HG03342 (cell line): ENCODE results near the gene AKAP7.
"Not testable (repeated sequence)": the region's sequence is repeated elsewhere in the genome, so short reads cannot be mapped to it uniquely, and the experiment has no call there.

Source experiments
- ATAC-seq: cut with Tn5 transposase; IDR thresholded peaks from one replicate; pipeline ENCODE4 v1.9.1; 2021; ENCODE audit warnings: mild to moderate bottlenecking, moderate library complexity; ENCODE audit not compliant: unreplicated experiment

AKAP7 gene

GRCh38 chr6:131288214-131288613 lies 152.9 kb downstream of the AKAP7 start:
- ATAC-seq: no peak

DNA sequence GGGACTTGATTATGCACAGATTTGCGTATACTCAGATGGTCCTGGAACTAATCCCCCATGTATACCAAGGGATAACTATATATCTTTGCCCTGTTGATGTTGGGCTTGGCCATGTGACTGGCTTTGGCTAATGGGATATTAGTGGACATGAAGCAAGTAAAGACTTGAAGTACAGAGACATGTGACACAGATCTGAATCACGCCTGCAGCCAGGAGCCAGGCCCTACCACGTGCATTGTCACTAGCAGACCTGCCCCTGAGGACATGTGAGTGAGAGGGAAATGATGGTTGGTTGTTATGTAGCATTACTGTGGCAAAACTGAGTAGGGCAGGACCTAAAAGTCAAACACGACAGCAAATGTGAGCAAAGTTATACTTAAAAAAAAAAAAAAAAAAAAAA lies 155.7 kb downstream of the AKAP7 start:
- ATAC-seq: no peak

- ATAC-seq: no peak
Observed at GRCh38 chr6:131292145-131292938, 157.1 kb downstream of the AKAP7 start.

DNA sequence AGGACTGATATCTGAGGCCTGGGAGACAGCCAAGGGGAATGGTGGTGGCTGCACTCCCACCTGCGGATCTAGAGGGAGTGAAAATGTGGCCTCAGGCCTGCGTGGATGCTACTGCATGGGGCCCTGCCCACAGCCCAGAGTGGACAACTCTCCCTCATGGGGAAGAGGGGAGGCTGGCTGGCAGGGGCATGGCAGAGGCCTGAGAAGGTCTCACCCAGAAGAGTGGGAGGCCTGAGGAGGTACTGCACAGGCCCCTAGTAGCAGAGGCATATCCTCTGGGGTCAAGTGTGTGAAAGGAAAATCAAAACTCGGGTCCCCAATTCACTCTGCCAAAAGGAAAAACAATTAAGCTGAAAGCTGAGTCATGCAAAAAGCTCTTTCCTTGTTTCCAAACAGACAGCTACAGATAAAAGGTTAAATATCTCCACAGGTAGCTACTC lies 158.2 kb downstream of the AKAP7 start:
- ATAC-seq: no peak

- no peak for ATAC-seq
Observed at GRCh38 chr6:131295081-131295480, 159.8 kb downstream of the AKAP7 start.

DNA sequence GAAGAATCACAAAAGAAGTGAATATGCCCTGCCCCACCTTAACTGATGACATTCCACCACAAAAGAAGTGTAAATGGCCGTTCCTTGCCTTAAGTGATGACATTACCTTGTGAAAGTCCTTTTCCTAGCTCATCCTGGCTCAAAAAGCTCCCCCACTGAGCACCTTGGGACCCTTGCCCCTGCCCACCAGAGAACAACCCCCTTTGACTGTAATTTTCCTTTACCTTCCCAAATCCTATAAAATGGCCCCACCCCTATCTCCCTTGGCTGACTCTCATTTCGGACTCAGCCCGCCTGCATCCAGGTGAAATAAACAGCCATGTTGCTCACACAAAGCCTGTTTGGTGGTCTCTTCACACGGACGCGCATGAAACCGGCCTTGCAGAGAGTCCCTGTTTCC lies 165.6 kb downstream of the AKAP7 start:
- ATAC-seq: not testable (repeated sequence)

- no peak for ATAC-seq
Observed at GRCh38 chr6:131303338-131303930, 168.2 kb downstream of the AKAP7 start.

- no peak for ATAC-seq
Observed at GRCh38 chr6:131305037-131305850, 170.0 kb downstream of the AKAP7 start.

DNA sequence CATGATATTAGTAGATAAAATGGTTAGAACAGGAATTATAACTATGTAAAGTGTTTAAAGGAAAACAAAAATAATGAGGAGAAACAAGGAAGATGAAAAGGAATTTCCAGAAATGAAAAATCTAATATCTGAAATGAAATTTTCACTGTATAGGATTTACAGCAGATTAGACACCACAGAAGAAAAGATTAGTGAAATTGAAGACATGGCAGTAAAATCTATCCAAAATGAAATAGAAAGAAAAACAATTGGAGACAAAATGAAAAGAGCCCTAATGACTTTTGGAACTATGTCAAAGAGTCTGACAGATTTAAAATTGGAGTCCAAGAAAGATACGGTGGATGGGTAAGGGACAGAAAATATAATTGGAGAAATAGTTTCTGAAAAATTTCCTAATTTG lies 174.2 kb downstream of the AKAP7 start:
- no peak for ATAC-seq

DNA sequence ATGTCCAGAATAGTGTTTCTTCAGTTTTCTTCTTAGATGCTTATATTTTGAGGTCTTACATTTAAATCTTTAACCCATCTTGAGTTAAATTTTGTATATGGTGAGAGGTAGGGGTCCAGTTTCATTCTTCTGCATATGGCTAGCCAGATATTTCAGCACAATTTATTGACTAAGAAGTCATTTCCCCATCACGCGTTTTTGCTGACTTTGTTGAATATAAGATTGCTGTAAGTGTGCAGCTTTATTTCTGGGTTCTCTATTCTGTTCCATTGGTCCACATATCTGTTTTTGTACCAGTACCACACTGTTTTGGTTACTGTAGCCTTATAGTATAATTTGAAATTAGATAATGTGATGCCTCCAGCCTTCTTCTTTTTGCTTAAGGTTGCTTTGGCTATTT lies 179.6 kb downstream of the AKAP7 start:
- no peak for ATAC-seq

- ATAC-seq: no peak
Observed at GRCh38 chr6:131316654-131317053, 181.4 kb downstream of the AKAP7 start.

GRCh38 chr6:131317516-131317915 lies 182.2 kb downstream of the AKAP7 start:
- ATAC-seq: no peak

GRCh38 chr6:131321589-131321988 lies 186.3 kb downstream of the AKAP7 start:
- ATAC-seq: no peak

GRCh38 chr6:131322125-131322524 lies 186.9 kb downstream of the AKAP7 start:
- ATAC-seq: no peak

GRCh38 chr6:131325669-131326068 lies 190.4 kb downstream of the AKAP7 start:
- not testable (repeated sequence) for ATAC-seq

GRCh38 chr6:131328727-131329126 lies 193.5 kb downstream of the AKAP7 start:
- ATAC-seq: not testable (repeated sequence)

DNA sequence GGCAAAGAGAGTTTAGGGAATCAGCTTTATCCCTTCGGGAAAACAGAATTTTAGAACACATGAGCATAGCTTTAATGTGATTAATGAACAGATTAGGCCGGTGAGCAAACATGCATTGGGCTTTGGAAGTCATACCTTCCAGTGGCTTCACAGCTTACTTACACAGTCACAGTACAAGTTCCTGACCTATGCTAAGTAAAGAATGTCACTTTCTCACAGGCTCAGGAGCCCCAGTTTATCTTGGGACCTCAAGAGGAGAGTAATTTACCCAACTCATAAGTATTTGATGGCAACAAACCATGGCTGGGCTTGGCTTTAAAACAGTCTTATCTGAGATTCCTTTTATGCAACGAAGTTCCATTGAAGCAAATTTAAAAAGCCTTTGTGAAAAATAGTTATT lies 195.9 kb downstream of the AKAP7 start:
- ATAC-seq: no peak

DNA sequence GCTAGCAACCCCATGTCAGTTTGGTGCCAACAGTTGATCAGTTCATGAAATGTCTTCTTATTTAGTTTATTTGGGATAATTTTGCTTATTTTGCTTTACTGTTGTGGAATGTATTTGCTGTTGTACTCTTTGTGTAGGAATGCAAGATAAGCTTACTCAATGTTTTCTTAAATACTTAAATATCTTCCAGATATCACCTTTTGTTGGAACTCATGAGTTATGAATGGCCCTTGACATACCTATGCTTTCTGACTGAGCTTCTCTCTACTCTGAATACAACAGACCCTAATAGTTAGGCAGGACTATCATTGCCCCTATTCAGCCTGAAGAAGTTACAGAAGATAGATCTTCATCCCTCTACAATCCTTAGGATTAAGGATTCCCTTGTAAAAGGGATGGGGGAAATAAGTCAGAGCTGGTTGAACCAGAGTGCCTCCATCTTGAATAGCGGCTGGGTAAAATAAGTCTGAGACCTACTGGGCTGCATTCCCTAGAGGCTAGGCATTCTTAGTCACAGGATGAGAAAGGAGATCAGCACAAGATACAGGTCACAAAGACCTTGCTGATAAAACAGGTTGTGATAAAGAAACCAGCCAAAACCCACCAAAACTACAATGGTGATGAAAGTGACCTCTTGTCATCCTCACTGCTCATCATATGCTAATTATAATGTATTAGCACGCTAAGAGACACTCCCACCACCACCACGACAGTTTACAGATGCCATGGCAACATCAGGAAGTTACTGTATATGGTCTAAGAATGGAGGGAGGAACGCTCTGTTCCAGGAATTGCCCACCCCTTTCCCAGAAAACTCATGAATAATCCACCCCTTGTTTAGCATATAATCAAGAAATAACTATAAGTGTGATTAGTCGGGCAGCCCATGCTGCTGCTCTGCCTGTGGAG lies 196.9 kb downstream of the AKAP7 start:
- ATAC-seq: no peak
